Skin of body (tissue), 2 donors: ENCODE measurements around the gene ZBTB20. TPM values are rescaled to one million over a fixed set of nuclear protein-coding genes. Genes with fewer than 3 reads are reported as not detected.

Experiments
- DNase-seq: peaks from one replicate; lab custom pipeline; 2025; lab: John Stamatoyannopoulos, UW
- total RNA-seq: library from RNA; depleted of rRNA; stranded (reverse); fragments of >200 nt; gene quantifications from one replicate; pipeline ENCODE4 v1.2.3, GENCODE V29; 2014

The ZBTB20 gene
- total RNA-seq, 1 donor from 2014 or later = 45.8 TPM

DNA sequence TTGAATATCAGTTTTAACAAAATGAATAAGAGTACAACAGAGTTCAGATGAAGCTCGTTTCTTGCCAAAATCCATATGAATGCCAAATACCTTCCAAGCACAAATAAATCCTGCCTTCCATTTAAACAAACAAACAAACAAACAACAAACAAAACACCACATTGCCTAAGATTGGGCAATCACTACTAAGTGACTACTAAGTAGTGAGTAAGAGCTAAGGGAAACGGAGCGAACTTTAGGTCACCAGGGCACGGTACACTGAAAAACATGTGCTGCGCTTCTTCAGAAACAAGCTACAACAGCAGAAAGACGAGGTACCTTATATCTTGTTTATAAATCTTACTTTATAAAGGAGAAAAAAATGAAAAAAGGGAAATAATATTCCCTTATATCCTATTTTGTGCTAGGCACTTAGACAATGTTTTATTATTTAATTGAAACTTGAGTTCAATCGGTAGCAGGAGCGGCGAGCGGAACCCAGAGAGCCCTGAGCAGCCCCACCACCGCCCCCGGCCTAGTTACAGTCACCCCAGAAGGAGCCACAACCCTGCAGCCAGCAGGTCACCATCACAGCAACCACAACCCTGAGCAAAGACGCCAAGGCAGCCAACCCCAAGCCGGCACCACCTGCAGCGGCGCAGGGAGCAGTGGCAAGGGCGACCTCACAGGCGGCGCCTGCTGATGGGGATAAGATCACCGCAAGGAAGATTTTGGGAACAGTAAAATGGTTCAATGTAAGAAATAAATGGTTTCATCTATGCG is 216.9 kb downstream of the ZBTB20 start:
- DNase-seq = no peak

DNA sequence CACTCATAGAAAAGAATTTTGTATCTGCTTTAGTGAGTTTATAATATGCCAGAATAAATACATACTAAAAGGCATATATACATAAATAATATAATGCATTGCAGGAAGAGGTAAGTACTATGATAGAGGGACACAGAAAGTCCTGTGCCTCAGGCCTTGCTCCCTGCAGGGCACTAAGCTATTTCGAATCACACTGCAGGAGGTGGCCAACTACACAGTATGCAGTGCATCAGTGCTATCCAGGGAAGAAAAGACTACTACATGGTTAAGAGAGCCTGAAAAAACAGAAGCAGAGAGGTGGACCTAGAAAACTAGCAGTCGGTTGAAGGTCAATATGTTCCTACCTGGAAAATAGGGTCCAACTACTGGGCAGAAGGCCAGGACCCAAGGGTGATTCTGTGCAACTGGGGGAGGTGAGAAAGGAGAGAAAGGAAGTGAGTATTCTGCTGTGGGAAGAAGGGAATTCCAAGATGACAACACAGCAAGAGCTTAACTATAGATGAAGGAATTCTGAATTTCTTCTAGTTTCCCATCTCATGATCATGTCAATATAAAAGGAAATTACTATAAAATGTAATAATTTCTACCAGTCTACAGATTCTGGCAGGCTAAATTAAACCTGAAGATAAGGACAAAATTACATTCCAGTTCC is 218.0 kb downstream of the ZBTB20 start:
- no peak for DNase-seq

DNA sequence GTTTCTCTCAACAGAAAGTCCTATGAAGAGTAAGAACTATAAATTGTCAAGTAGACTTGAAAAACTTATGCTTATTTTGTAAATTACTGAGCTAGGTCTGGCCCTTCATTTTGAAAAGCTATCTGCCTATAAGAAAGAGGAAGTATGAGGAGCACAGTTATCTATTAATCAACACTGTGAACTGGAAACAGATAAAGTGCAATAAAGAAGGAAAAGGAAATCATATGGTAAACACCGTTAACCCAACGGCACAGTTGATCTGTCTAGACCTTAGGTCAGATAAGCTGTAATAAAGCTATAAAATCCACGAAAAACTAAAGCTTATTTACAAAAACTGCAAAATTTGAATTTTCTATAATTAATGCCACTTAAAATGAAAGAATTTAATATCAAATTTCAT is 242.5 kb downstream of the ZBTB20 start:
- DNase-seq = no peak

DNA sequence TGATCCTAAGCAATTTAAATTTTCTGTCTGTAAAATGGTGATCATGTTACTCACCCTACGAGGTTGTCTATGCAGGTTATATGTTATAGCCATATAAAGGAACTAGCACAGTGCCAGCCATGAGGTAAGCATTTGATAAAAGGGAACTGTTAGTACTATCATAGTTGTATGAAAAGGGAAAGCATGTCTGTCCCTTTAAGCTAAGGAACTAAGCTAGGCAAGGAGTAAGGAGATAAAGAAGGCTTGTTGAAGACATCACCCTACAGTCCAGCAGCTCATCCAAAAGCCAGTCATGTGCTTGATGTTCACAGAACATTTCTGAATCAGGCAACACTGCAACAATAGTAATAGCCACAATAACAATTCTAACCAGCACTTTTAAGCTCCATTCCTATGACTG is 243.9 kb downstream of the ZBTB20 start:
- no peak for DNase-seq

DNA sequence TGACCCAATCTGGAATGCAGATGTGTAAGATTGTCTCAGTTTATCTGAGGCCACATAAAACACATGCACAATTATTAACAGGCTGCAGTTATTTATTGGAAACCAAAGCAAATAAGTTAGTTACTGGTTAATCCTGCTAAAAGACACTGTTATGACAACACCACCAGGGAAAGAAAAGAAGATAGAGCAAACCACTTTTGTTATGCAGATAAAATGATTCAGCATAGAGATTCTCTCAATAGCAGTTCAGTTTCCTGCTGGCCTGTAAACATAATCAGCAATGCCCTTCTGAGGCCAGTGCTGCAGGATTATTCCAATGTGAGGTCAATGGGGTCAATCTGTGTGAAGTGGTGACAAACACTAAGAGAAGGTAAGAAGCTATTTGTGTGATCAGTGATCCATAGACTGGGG is 244.4 kb downstream of the ZBTB20 start:
- DNase-seq = no peak

DNA sequence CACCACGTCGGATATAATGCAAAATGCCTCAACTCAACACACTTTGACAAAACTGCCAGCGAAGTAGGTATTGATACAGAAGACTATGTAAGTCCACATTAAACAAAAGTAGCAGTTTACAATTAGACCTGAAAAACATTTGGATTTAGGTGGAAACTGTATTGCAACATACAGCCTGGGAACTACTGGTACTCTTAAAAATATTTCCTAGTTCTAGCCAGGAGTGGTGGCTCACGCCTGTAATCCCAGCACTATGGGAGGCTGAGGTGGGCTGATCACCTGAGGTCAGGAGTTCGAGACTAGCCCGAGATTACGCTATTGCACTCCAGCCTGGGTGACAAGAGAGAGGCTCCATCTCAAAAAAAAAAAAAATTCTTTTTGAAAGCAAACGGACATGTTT is 246.2 kb downstream of the ZBTB20 start:
- DNase-seq = no peak

DNA sequence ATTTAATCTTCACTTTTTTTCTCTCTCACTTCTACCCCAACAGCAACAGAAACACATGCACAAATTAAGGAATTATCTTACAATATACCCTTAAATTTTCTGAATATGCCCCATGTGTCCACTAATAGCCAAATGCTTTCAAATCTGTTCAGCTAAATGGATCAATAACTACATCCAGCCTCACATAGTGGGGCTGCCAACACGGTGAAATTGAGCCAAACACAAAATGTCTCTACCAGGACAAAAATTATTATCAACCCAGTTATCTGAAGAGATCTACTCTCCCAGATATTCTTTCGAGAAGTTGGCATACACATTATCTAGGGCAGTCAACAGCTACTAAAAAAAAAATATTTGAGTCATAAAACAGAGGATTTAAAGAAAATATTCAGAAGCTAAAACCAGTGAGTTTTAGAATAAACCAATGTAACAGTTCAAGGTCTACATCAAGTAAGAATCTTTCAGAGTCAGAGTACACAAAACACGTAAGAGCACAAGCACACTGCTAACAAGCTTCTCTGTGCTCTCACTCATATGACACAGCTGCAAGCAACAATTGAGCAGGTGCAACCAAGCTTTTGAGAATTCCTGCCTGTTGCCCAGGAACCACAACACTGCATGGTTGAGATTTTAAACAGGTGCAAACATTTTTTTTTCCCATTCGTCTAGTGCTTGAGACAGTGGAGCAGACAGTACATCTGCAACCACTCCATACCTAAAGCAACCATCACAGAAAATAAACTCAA is 247.7 kb downstream of the ZBTB20 start:
- no peak for DNase-seq

DNA sequence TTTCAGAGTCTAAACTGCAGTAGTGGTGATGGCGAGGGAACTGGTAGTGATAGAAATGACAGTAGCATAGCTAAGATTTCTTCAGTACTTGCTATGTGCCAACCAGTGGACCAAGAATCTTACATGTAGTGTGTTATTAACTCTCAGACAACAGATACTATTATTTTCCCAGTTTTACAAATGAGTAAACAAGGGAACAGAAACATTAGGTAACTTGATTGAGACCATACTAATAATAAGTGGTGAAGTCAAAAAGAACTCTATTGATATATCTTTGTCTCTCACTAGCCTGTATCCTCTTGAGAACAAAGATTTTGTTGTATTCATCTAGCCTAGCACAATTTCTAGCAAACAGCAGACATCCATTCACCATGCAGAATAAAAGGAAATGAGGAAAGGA is 250.1 kb downstream of the ZBTB20 start:
- DNase-seq = no peak

DNA sequence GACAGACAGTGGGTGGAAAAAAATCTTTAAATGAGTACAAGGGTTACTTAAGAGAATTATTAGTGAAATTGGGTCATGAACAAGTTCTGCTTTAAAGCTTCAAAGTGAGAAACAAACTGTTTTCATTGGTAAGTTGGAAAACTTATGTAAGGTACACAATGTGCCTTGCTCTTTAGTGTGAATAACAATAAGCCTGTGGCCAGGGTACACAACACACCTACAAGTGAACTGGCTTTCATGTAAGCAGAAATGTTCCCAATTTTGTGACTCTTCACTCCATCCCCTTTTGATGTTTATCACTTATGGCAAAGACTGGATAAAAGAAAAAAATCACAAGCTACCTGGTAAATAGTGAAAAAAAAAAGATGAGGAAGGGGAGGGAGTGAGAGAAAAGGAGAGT is 253.7 kb downstream of the ZBTB20 start:
- no peak for DNase-seq

DNA sequence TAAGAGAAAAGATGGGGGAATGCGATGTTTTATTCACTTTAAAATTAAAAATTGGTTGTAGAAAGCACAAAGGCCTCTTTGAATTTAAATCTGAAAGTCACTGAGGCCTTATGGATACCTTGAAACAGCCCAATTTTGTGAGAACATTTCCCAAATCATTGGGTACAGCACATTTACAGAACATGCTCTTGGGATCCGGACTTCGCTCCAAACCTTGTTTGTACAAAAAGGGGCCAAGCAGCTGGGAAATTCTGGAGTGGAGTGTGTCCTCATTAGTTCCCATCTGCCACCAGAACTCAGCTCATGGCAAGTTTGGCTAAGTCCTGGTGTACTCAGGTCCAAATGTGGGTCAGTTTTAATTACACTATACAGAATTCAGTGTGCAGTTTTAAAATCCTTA is 254.2 kb downstream of the ZBTB20 start:
- DNase-seq = no peak

DNA sequence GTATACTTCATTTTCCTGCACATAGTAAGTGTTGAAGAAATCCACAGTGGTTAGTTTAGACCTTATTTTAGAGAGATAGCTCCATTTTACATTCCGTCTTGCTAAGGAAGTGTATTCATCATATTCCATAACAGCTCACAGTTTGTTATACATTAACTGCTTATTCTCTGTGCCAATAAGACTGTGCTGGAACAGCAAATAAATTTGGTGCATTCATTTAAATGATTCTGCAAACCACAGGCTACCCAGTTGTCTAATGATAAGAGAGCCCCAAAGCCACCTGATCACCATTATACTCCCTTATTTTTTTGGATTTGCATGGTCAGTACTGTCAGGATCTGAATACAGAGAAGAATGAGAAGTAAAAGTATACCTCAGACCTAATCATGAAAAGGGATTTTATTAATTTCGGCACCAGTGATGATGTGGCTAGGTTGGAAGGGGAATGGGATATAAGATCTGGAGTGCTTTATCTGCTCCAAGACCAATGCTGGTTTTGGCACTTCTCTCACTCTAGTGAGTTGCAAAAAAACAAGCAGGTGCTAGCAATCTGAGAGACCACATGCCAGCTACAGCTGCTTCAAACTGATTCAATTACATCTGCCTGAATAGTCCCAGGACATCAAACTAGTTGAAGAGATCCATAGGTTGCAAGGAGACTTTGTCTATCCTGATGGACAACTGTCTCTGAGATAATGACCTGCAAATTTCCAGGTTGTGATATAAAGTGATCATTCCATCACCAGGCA is 254.8 kb downstream of the ZBTB20 start:
- no peak for DNase-seq

DNA sequence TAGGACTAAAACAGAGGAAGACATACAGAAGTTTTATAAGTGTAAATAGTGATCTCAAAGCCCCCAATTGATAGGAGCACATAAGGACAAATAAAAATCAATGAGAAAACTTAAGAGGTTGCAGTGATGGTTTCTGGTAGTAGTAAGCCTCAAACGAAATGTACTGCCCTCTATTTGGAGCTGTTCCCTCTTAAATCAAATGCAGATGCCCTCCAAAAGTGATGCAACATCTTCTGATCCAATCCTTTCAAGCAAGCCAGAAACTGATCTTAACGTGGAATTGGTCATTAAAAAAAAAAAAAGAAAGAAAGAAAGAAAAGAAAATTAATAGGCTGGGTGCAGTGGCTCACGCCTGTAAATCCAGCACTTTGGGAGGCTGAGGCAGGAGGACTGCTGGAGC is 259.3 kb downstream of the ZBTB20 start:
- DNase-seq = no peak

DNA sequence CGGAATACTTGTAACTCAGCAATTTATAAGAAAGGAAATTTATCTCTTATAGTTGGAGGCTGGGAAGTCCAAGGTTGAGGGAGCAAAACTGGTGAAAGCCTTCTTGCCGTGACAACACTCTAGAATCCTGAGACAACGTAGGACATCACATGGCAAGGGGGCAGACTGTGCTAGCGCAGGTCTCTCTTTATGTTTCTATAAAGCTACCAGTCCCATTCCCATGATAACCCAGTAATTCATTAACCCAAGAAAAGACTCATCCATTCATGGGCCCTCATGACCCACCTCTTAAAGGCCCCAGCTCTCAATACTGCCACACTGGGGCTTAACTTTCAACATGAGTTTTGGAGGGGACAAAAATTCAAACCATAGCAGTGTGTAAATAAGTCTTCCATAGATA is 260.2 kb downstream of the ZBTB20 start:
- no peak for DNase-seq

DNA sequence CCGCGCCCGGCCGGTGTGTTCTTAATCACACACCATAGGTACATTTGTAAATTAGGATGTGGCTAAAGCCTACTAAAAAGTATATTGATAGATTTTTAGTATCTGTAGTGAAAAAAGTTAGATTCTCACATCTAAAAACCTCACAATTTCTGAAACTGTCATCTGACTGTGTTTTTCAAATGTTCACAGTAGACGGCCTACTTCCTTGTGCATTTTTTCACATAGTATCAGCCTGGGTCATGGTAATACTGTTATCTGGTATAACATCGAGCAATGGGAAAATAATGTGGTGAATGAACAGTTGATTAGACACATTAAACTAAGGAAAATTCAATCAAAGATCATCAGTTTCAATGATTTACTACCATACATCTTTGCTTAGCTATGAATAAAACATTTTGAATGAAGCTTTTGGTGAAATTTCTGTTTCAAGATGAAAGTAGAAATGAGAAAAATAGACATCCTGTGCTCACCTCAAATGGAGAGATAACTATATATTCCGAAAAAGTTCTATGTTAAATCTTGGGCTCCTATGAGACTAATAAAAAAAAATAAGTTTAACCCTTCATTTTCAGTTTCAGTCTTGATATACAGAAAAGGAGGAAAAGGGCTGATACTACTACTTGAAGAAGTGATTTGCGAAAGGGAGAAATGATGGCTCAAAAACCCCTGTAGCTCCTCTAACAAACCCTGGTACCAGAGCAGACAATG is 262.7 kb downstream of the ZBTB20 start:
- DNase-seq = no peak

DNA sequence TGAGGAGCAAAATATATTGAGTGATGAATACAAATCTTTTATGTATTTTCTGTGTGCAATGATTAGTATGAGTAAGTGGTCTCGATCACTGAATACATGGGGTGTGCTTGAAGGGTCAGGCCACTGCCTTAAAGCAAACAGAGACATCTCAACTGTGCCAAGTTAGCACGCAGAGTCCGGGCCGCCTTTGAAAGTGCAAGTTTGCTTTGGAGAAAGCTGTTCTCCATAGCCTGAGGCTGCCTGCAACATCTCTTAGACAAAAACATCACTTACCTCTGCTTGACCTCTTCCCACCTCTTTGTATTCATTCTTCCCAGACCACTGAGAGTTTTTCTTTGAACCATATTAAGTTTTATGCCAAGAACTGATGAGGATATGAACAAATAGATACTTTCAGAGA is 267.0 kb downstream of the ZBTB20 start:
- no peak for DNase-seq

DNA sequence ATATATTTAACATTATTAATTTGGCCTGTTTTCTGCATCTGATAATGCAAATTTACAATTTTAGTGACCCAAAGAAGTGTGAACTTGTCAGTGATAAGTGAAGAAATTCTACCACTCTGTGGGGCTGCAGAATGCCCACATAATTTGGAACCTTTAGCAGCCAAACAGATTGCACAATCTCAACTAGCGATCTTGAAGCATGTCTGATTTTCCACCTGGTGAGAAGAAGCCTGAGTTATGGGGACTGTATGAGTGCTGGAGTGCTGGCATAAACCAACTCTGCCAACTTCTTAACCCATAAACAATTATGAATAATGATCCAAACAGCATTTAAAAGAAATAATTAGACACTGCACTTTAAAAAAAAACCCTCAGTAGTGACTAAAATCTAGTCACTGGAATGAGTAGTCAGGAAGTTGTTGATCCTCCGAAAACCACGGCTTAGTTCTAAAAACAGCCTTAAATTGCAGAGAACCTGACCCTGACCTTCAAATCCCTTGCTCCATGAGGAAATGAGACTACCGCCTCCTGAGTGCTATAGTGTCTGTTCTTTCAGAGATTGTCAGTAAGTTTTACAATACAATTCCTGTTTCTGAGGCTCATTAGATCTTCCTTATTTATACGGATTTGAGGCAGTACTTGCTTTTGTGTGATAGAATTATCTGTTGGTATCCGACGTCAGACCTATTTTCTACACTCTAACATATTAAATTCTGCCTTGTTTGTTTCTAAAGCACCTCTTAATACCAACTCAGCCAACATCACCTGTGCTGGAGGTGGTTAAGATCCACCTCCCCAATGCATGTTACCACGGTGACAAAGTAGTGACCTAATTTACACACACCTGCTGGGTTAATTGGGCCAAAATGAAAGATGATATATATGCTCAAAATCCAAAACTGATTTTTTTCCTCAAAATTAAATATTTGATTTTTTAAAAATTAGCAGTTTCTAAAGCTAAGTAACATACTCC is 267.7 kb downstream of the ZBTB20 start:
- no peak for DNase-seq

DNA sequence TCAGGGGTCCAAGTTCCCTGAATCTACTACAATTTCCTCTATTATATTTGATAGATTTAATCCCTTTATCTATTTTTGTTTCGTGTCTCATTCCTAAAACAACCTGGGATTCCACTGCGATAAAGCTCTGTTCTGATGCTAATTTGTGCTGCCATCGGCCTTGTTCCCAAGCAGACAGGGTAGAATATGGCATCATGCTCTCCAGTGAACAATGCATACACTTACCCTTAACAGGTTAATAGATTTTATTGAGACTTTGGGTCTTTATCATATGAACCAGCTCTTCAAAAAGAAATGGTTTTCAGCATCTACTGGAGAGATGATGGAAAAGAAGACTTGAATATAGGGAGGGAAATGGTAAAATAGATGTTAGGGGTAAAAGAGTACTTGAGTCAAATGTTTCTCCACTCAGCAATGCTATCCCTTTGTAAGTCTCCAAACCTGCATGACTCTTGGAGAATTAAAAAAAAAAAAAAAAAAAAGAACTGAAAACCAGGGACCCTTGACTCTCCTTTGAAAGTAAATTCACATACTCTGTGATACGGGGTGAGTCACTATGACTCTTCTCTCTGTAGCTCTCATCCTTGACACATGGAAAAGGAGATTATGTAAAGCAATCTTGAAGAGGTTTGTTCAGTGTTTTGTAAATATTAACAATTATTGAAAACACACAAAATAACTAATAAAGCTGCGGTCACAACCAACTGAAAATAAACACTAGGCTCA is 268.8 kb downstream of the ZBTB20 start:
- DNase-seq = no peak

DNA sequence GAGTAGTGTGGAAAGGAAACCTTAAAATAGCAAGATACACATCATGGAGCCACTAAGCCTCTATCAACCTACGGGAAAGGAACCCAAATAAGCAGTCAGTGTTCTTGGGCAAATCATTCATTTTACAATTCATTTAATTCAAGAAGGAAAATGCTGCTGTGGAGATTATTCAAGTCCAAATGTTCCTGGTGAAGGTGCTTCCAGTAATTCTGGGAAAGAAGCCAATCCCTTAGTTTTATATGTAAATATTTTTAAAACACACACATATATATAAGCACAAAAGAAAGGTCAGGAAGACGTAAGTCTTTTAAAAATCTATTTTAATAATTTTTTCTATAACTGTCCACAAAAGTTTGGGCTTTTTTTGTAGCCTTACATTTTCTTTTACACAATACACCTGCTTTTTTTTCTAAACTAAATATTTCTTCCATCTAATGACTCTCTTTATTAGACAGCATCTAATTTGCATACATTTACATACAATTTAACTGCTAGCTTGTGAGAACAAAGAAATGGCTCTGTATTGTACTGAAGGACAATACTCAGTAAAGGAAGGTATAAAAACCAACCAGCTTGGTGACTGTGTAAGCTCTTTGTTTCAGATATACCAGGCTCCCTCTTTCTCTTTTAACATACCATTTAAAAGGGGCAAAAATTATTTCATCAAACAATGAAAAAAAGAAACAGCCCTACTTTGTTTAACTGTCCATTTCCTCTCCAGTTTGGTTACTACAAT is 269.5 kb downstream of the ZBTB20 start:
- no peak for DNase-seq

DNA sequence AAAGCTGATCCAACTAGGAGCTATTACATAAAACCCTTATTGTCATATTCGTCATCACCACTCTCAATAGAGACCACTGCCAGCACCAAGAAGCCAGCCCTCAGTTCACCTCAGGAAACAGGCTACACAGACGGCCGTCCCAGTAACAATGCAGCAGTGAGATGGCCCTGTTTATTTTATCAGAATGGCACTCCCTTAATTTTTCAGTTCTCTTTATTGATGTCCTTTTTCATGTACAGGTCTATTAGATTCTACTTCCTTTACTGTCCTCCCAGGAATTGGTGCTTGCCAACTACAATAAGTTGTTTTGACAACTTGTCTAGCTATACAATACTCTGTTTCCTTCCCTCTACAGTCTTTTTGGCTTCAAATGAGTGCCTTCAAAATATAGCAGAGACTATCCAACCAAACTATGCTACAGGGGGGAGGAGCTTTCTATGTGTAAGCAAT is 272.5 kb downstream of the ZBTB20 start:
- DNase-seq = no peak
